HG02938 (cell line): Measurements from ENCODE around the gene CACNG8.
A peak's percentile ranks its signal among the peaks of the same experiment; 100 is the strongest.

ENCODE experiments used
- ATAC-seq: cut with Tn5 transposase; IDR thresholded peaks from one replicate; pipeline ENCODE4 v1.9.1; 2021; ENCODE audit warnings: mild to moderate bottlenecking, moderate library complexity; ENCODE audit not compliant: unreplicated experiment

Gene CACNG8

DNA sequence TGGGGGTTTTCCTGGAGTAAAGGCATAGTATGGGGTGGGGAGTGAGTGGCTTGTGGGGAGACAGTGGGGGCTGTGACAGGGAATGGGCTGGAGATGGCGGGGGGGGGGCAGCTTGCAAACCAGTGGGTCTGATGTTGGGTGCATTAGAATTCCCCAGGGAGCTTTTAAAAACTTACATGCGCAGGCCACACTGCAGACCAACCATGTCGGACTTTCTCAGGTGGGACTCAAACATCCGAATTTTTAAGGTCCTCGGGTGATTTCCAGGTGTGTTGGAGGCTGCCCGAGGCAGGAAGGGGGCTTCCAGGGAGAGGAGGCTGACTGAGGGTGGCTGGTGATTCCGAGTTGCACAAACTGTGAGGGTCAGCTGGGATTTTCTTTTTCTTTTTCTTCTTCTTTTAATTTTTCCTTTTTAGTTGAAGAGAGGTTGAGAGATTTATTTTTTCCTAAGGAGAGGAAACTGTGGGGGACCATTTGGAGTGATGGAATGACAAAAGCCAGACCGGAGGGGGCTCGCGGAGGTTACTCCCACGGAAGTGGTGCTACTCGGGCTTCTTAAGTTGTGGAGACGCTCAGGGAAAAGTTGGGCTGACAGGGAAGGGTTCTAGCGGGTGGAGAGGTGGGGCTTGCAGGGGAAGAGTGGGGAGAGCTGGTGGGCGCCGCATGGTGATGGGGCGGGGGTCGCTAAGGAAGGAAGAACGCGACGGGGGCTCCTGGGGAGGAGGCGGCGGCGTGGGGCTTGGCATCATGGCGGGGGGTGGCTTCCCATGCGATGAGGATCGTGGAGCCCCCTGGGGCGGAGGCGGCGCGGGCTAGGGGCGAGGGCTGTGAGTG is 997 bp upstream of the CACNG8 start:
- no peak for ATAC-seq

- ATAC-seq = no peak
Observed at GRCh38 chr19:53965091-53965490, 2.4 kb downstream of the CACNG8 start.

DNA sequence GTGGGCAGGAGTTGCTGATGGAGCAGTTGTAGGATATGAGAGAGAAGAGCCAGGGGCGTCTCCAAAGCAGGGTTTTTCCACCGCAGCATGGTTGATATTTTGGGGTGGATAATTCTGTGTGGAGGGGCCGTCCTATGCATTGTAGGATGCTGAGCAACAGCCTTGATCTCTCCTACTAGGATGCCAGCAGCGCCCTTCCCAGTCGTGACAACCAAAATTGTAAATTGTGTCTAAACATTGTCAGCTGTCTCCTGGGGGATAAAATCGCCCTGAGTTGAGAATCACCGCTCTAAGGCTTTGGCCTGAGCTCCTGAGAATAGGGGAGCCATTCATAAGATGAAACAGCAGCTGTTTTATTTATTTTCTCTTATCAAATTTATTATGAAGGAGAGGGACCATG is 4.2 kb downstream of the CACNG8 start:
- no peak for ATAC-seq

DNA sequence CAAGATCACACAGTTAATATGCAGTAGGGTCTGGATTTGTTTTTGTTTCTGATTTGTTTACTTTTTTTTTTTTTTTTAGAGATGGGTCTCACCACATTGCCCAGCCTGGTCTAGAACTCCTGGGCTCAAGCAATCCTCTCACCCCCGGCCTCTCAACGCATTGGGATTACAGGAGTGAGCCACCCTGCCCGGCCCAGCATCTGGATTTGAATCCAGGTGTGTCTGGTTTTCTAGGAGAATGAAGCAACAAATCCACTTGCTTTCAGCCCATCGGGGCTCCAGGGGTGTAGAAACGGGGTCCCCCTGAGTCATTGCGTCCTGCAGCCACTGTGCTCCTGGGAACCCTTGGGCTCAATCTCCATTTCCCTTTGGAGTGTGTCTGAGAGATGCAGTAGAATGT is 6.6 kb downstream of the CACNG8 start:
- no peak for ATAC-seq

DNA sequence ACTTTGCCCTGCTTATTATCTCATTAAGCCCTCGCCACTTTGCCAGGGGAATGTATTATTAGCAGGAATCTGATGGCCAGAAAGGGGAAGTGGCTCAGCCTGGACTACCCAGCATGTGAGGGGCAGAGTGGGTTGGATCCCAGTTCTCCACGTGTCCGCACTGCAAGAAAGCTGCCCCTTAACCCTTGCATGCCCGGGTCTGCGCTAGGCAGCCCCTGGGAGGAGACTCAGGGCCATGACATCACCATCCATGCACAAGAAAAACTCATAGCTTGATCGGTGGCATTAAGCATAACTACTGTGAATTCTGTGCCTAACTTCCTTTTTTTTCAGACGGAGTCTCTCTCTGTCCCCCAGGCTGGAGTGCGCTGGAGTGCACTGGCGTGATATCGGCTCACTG is 8.9 kb downstream of the CACNG8 start:
- ATAC-seq = no peak

GRCh38 chr19:53977429-53977990 is 14.8 kb downstream of the CACNG8 start:
- peak; percentile 56 for ATAC-seq

DNA sequence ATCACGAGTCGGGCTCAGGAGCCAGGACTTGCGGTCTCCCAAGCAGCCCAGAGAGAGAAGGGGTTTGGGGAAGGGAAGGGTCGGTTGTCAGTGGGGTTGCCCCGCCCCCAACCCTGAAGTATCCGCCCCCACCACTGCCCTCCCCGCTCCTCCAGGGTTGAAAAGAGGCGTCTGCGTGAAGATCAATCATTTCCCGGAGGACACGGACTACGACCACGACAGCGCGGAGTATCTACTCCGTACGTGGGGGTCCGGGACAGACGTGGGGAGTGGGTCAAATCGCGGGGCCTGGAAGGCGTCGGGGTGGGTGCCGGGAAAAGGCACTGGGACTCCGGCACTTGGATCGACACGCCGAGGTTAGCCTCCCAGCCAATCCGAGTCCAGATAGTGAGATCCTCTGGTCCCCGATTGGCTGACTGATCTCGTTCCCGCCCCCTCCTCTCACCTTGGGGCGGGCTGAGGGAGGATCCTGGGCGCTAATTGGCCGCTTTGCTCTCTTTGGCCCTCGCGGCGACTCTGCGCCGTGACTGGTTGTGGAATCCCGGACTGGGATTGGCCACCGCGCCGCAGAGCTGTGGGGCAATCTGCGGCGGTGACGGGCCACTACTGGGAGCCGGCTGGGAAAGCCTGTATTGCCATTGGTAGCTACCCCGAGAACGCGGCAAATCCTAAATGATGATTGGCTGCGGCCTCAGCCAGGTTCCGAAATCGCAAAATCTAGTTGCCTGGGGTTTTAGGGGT is 15.4 kb downstream of the CACNG8 start:
- ATAC-seq = no peak

DNA sequence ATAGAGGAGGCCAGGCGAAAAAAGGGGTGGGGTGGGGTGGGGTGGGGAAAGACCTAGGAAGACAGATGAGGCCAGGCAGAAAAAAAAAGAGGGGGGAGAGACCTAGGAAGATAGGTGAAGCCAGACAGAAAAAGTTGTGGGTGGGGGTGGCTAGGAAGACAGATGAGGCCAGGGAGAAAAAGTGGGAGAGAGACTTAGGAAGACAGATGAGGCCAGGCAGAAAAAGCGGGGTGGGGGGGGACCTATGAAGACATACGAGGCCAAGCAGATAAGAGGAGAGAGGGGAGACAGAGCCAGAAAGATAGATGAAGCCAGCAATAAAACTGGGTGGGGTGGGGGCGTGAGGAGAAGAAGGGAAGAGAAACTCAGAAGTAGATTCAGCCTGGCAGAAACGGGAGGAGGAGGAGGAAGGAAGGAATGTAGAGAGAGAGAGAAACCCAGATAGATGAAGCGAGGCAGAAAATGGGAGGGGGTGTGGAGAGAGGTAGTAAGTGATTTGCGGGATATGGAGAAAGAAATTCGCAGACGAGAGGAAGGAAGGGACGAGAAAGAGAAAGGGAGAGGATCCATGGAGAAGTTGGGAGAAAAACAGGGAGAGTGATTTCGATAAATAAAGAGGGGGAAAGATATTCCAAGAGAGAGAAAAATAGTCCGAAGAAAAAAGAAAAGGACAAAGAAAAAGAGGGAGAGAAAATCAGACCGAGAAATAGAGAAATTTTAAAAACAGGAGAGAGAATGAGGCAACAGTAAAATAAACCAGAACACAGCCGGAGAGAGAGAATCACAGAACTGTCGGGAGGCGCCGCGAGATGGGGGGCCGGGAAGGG is 16.5 kb downstream of the CACNG8 start:
- no peak for ATAC-seq

DNA sequence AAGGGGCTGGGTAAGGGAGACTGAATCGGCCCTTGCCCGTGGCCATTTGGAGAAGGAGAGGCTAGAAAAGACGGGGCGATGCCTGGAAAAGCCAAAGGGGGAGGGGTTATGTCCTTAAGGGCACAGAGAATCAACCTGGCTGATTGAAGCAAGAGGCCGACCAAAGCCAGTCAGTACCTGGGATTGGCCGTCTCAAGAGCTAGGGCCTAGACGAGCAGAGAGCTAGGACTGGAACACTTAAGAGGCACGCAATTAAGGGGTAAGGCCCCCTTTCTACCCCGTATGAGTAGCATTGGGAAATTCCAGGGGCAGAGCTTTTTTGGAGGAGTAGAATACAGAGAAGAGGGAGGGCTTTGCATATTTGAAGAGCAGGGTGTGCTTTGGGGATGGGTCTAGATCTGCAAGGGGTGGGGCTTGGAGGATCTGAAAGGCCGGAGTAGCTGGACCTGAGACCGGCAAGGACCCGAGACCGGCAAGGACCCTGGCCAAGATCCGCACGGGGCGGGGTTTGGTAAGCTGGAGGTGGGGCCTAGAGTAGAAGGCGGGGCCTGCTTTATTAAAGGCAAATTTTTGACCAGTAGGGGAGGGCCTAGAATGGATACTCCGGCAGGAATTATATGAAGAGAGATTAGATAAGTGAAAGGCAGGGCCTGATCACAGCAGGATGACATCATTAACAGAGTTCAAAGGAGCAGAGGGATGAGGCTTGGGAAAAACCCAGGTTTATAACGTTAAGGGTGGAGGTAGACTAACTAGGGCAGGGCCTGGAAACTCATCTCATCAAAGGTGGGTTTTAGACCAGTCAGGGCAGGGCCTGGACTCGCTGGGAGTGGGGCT is 18.0 kb downstream of the CACNG8 start:
- no peak for ATAC-seq

DNA sequence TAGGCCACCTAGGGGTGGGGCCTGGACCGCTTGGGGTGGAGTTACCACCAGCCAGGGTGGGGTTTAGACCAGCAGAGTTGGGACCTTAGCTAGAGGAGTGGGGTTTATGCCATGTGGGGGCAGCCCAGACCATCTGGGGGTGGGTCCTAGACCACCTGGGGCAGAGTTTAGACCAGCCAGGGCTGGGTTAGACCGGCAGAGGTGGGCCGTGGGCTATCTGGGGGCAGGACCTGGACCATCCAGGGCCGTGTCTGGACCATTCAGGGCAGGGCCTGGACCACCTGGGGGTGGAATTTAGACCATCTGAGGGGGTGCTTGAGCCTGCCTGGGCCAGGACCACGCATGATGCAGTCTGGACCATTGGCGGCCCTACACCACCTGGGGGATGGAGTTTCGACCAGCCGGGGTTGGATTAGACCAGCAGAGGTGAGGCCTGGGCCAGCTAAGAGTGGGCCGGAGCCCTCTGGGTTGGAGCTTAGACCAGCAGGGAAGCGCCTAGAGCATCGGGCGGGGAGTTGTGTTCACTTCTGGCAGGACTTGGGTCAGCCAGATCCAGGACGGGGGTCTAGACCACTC is 18.7 kb downstream of the CACNG8 start:
- no peak for ATAC-seq

DNA sequence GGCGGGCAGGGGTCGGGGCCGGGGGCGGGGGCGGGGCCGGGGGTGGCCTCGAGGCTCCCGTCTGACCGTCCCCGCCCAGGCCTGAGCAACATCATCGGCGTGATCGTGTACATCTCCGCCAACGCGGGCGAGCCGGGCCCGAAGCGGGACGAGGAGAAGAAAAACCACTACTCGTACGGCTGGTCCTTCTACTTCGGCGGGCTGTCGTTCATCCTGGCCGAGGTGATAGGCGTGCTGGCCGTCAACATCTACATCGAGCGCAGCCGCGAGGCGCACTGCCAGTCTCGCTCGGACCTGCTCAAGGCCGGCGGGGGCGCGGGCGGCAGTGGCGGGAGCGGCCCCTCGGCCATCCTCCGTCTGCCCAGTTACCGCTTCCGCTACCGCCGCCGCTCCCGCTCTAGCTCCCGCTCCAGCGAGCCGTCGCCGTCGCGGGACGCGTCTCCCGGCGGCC is 19.3 kb downstream of the CACNG8 start:
- no peak for ATAC-seq

GRCh38 chr19:53982611-53983010 is 19.9 kb downstream of the CACNG8 start:
- ATAC-seq = no peak

- ATAC-seq = no peak
Observed at GRCh38 chr19:53983457-53984289, 20.9 kb downstream of the CACNG8 start.

DNA sequence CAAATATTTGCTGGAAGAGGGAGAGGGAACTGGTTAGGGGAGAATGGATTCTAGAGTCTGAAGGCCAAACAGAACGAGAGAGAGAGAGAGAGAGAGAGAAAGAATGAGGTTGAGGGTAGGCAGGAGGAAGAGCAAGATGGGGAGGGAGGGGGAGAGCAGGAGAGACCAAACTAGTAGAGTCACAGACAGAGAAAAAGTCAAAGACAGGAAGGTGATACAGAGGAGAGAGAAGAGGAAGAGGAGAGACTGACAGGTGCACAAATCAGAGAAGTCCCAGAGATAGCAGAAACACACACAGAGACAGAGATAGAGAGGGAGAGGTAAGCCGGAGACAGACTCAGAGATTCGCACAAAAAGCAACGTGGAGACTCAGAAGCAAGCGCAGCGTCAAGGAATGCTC is 23.1 kb downstream of the CACNG8 start:
- ATAC-seq = no peak

GRCh38 chr19:53988981-53989380 is 26.2 kb downstream of the CACNG8 start:
- no peak for ATAC-seq

DNA sequence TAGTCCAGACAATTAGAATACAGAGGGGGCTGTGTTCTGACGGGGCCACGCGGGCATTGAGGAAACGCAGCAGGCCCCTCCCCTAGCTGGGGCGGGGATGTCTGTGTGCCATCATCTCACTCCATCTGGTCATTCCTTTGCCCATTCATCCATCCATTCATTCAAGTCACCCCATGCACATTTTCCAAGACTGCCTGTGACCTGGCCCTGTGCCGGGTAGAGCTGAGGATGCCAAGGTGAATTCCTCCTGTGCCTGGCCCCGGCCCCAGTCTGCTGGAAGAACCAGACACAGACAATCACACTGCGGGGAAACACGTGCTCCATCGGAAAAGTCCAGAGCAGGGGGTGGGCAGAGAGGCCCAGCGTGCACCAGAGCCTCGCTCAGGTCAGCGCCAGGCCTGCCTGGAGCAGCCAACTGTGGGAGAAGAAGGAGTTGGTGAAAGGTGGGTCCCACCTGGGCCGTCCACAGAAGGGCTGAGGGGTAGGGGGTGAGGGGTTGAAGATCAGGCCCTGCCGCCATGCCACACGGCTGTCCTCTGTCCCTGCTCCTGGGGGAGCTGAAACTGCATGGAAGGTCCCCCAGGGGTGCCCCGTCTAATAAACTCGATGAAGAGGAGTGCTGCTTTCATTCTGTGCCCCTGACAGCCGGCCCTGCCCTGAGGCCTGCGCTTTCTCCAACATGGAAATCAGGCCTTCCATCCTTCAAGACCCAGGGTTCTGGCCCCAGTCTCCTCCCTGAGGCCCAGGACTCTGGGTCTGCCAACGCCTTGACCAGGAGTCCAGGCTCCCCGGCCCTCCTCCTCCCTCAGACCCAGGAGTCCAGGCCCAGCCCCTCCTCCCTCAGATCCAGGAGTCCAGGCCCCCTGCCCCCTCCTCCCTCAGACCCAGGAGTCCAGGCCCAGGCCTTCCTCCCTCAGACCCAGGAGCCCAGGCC is 27.1 kb downstream of the CACNG8 start:
- ATAC-seq = no peak

DNA sequence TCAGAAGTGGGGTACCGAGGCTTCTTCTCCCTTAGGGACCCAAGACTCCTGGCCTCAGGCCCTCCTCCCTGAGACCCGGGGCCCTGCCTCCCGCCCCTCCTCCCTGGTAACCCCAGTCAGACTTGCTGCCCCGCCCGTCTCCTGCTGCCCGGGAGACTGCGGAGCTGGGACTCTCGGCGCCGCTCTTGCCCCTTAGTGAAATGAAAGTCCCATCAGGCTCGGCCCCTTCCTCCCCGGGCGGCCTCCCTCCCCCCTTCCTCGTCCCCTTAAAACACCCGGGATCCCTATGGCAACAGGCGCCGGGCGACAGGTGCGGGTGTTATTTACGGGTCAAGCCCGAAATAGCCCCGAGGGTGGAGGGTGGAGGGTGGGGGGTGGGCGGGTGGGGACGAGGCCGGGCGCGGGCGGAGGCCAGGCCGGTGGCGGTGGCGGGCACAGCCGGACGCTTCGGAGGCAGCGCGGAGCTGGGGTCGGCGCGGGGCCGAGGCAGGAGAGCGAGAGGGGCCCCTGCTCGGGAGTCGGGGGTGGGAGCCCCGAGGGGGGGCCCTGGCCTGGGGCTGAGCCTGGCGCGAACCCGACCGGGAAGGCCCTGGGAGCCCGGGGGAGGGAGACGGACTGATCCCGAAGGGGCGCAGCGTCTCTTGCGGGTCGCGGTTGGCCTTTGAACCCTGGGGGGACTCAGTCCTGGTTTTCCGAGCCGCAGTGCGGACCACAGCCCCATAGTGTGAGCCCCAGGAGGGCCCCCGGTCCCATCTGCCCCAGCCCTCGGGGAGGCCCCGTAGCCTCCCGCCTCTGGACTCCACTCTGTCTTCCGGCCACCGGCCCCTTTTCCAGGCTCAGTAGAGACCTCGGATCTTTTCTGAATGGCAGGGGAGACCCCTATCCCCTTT is 28.7 kb downstream of the CACNG8 start, which contains the start of gene CACNG6:
Gene CACNG6 (plus strand): TSS at position 414 of the 890 bp plus-strand sequence. CDS start 1,241 bp downstream, outside the sequence.
- ATAC-seq = no peak
